ENCODE data around the gene FSTL5. TPM values are rescaled to one million over a fixed set of nuclear protein-coding genes. Genes with fewer than 3 reads are reported as not detected.

FSTL5 gene
- total and polyA plus RNA-seq, 2 experiments from 2014 or later: 0.29 to 0.57 TPM

GRCh38 chr4:161714022-161714751 lies 449.6 kb downstream of the FSTL5 start:
- H4K20me1 ChIP-seq (ENCODE audit: insufficient read depth, poor library complexity, severe bottlenecking): no peaks in the 10 kb centered on the region
- H3K9me3 ChIP-seq (ENCODE audit: low read depth): no peaks in the 10 kb centered on the region
- TF ChIP-seq EZH2phosphoT487 (IDR thresholded peaks at IDR 0.05; ENCODE audit: low read depth, severe bottlenecking, unreplicated experiment): no peak
- H3K9me2 ChIP-seq (replicated peaks; ENCODE audit: insufficient read depth): no peaks in the 10 kb centered on the region
- no peaks in the 10 kb centered on the region for H3K36me3 ChIP-seq (replicated peaks; ENCODE audit: insufficient read depth, low read depth)
- no peaks in the 10 kb centered on the region for H3K4me1 ChIP-seq (ENCODE audit: insufficient read depth)
- H3K79me2 ChIP-seq: no peaks in the 10 kb centered on the region
- no peak overlapping the region for H2AFZ ChIP-seq
- H3K4me2 ChIP-seq: no peak overlapping the region
- no peak overlapping the region for H3K4me3 ChIP-seq
- whole genome bisulfite sequencing (ENCODE audit: low lambda C conversion rate, missing lambda C conversion rate): 82% methylated on average over 2 of the region's 2 CpGs
- no peak for DNase-seq (ENCODE audit: low spot score)
- H3K27me3 ChIP-seq: no peaks in the 10 kb centered on the region
- H3K27ac ChIP-seq: no peak overlapping the region

- H3K4me1 ChIP-seq (ENCODE audit: insufficient read depth): no peaks in the 10 kb centered on the region
- H3K36me3 ChIP-seq (replicated peaks; ENCODE audit: insufficient read depth, low read depth): no peaks in the 10 kb centered on the region
- H3K9me2 ChIP-seq (replicated peaks; ENCODE audit: insufficient read depth): no peaks in the 10 kb centered on the region
- TF ChIP-seq CTCF (IDR thresholded peaks at IDR 0.05; ENCODE audit: poor library complexity): no peak
- no peak for TF ChIP-seq EZH2 (IDR thresholded peaks at IDR 0.05; ENCODE audit: borderline replicate concordance)
- TF ChIP-seq EZH2phosphoT487 (IDR thresholded peaks at IDR 0.05; ENCODE audit: low read depth, severe bottlenecking, unreplicated experiment): no peak
- H3K4me2 ChIP-seq: no peak overlapping the region
- H3K27ac ChIP-seq: no peak overlapping the region
- DNase-seq (ENCODE audit: low spot score): no peak
- no peaks in the 10 kb centered on the region for H4K20me1 ChIP-seq (ENCODE audit: insufficient read depth, poor library complexity, severe bottlenecking)
- H2AFZ ChIP-seq: no peak overlapping the region
- H3K9me3 ChIP-seq (ENCODE audit: low read depth): no peaks in the 10 kb centered on the region
- H3K4me3 ChIP-seq: no peak overlapping the region
- 39% methylated on average over 3 of the region's 3 CpGs for WGBS (ENCODE audit: low lambda C conversion rate, missing lambda C conversion rate)
- H3K27me3 ChIP-seq: no peaks in the 10 kb centered on the region
- no peaks in the 10 kb centered on the region for H3K79me2 ChIP-seq
Observed at GRCh38 chr4:161704653-161705052, 459.1 kb downstream of the FSTL5 start.

- TF ChIP-seq CTCF (IDR thresholded peaks at IDR 0.05; ENCODE audit: poor library complexity) (no peak), EZH2 (IDR thresholded peaks at IDR 0.05; ENCODE audit: borderline replicate concordance) (no peak), EZH2phosphoT487 (IDR thresholded peaks at IDR 0.05; ENCODE audit: low read depth, severe bottlenecking, unreplicated experiment) (no peak)
- no peaks in the 10 kb centered on the region for H3K9me2 ChIP-seq (replicated peaks; ENCODE audit: insufficient read depth)
- no peaks in the 10 kb centered on the region for H3K27me3 ChIP-seq
- H3K27ac ChIP-seq: no peak overlapping the region
- no peaks in the 10 kb centered on the region for H4K20me1 ChIP-seq (ENCODE audit: insufficient read depth, poor library complexity, severe bottlenecking)
- H3K4me3 ChIP-seq: no peak overlapping the region
- H2AFZ ChIP-seq: no peak overlapping the region
- no peaks in the 10 kb centered on the region for H3K79me2 ChIP-seq
- H3K9me3 ChIP-seq (ENCODE audit: low read depth): no peaks in the 10 kb centered on the region
- H3K36me3 ChIP-seq (replicated peaks; ENCODE audit: insufficient read depth, low read depth): no peaks in the 10 kb centered on the region
- whole genome bisulfite sequencing (ENCODE audit: low lambda C conversion rate, missing lambda C conversion rate): 72% methylated on average over 4 of the region's 4 CpGs
- no peak for DNase-seq (ENCODE audit: low spot score)
- H3K4me2 ChIP-seq: no peak overlapping the region
- no peaks in the 10 kb centered on the region for H3K4me1 ChIP-seq (ENCODE audit: insufficient read depth)
Observed at GRCh38 chr4:161704040-161704439, 459.8 kb downstream of the FSTL5 start.

GRCh38 chr4:161702287-161702686 lies 461.5 kb downstream of the FSTL5 start:
- DNase-seq (ENCODE audit: low spot score): no peak
- Histone ChIP-seq H3K4me1 (ENCODE audit: insufficient read depth) (no peaks in the 10 kb centered on the region), H3K4me2 (no peak overlapping the region), H2AFZ (no peak overlapping the region), H3K4me3 (no peak overlapping the region), H3K9me2 (replicated peaks; ENCODE audit: insufficient read depth) (no peaks in the 10 kb centered on the region), H3K27ac (no peak overlapping the region), H3K79me2 (no peaks in the 10 kb centered on the region), H4K20me1 (ENCODE audit: insufficient read depth, poor library complexity, severe bottlenecking) (no peaks in the 10 kb centered on the region), H3K9me3 (ENCODE audit: low read depth) (no peaks in the 10 kb centered on the region), H3K27me3 (no peaks in the 10 kb centered on the region), H3K36me3 (replicated peaks; ENCODE audit: insufficient read depth, low read depth) (no peaks in the 10 kb centered on the region)
- no peak for TF ChIP-seq EZH2phosphoT487 (IDR thresholded peaks at IDR 0.05; ENCODE audit: low read depth, severe bottlenecking, unreplicated experiment)
- TF ChIP-seq EZH2 (IDR thresholded peaks at IDR 0.05; ENCODE audit: borderline replicate concordance): no peak
- TF ChIP-seq CTCF (IDR thresholded peaks at IDR 0.05; ENCODE audit: poor library complexity): no peak
- WGBS (ENCODE audit: low lambda C conversion rate, missing lambda C conversion rate): 91% methylated on average over 4 of the region's 4 CpGs

All from hepatocyte (in vitro differentiated cells).